NB4 (cell line): ENCODE measurements around the gene SOX8.

Experiments used
- CTCF ChIP-seq: IDR thresholded peaks from one replicate; pipeline ENCODE4 v1.5.1; 2012; ENCODE audit warnings: low read depth, low read length
- MAX ChIP-seq: IDR thresholded peaks from 2 replicates; pipeline ENCODE4 v1.6.1; 2011; ENCODE audit warnings: low read depth, low read length
- MYC ChIP-seq: IDR thresholded peaks from 2 replicates; pipeline ENCODE4 v1.6.1; 2011; ENCODE audit warnings: low read depth, low read length
- POLR2A ChIP-seq: IDR thresholded peaks from 2 replicates; pipeline ENCODE4 v1.6.1; 2011; ENCODE audit warnings: mild to moderate bottlenecking; ENCODE audit not compliant: insufficient read length; ENCODE audit errors: extremely low read depth

DNA sequence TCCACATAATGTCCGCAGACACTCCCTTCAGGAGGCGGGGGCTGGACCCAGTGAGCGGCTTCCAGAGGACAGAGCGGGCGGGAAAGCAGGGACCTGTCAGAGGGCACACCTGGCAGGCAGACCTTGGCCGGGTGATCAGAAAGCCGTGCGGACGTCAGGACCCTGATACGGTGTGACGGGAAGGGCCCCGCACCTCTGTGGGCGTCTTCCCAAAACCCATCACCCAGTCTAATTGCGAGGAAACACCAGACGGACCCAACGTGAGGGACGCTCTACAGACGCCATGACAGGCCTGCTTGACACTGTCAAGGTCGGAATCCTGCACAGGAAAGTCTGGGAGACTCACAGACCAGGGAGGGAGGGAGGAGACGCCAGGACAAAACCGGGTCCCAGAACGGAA, 19.2 kb upstream of the SOX8 start:
- TF ChIP-seq POLR2A (no peak), MAX (no peak), CTCF (no peak), MYC (no peak)
